Measurements from ENCODE around the gene UBR4.

UBR4 gene

GRCh38 chr1:19073311-19074186, 136.5 kb downstream of the UBR4 start:
- TF ChIP-seq, protein P1, sequence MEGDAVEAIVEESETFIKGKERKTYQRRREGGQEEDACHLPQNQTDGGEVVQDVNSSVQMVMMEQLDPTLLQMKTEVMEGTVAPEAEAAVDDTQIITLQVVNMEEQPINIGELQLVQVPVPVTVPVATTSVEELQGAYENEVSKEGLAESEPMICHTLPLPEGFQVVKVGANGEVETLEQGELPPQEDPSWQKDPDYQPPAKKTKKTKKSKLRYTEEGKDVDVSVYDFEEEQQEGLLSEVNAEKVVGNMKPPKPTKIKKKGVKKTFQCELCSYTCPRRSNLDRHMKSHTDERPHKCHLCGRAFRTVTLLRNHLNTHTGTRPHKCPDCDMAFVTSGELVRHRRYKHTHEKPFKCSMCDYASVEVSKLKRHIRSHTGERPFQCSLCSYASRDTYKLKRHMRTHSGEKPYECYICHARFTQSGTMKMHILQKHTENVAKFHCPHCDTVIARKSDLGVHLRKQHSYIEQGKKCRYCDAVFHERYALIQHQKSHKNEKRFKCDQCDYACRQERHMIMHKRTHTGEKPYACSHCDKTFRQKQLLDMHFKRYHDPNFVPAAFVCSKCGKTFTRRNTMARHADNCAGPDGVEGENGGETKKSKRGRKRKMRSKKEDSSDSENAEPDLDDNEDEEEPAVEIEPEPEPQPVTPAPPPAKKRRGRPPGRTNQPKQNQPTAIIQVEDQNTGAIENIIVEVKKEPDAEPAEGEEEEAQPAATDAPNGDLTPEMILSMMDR (IDR thresholded peaks at IDR 0.05; ENCODE audit: low read depth, low read length, missing control alignments): no peak
- DNase-seq (ENCODE audit: low read depth): peak; percentile 33
- no peak overlapping the region for H3K4me3 ChIP-seq (ENCODE audit: low read depth, low read length)
- in situ Hi-C loops (cut with HindIII; ENCODE audit: low sequenced_read_pairs): no loop called here

GRCh38 chr1:19072285-19072981, 137.6 kb downstream of the UBR4 start:
- DNase-seq (ENCODE audit: low read depth): no peak
- H3K4me3 ChIP-seq (ENCODE audit: low read depth, low read length): no peak overlapping the region
- in situ Hi-C loops (cut with HindIII; ENCODE audit: low sequenced_read_pairs): no loop called here
- TF ChIP-seq, protein P1 (IDR thresholded peaks at IDR 0.05; ENCODE audit: low read depth, low read length, missing control alignments): no peak

DNA sequence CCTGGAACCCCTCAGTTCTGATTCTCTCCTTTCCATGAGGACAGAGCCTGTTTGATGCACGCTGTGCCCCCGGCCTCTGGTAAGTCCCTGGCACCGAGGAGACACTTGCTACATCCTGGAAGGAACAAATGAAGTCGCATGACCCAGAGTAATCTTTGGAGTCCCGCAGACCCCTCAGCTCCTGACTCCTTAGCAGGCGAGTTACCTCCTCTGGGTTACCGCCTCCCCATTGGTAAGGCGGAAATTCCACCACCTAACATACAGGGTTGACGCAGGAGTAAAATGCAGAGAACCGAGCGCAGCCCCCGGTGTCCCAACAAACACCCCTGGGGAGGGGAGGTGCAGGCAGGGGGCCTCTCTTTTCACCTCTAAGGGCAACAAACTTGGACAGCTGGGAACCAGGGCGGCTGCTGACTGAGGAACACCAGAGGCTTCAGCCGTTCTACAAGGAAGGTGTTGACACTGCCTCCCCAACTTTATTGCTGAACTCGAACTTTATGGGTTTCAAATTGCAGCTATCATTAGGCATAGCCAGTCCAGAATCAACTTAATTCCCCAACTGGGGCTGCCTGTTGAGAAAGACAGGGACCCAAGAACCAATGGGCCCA, 138.3 kb downstream of the UBR4 start:
- no peak overlapping the region for H3K4me3 ChIP-seq (ENCODE audit: low read depth, low read length)
- DNase-seq (ENCODE audit: low read depth): no peak
- in situ Hi-C loops (cut with HindIII; ENCODE audit: low sequenced_read_pairs): no loop called here
- TF ChIP-seq, protein P1 (IDR thresholded peaks at IDR 0.05; ENCODE audit: low read depth, low read length, missing control alignments): no peak

GRCh38 chr1:19070891-19071621, 139.0 kb downstream of the UBR4 start:
- TF ChIP-seq, protein P1 (IDR thresholded peaks at IDR 0.05; ENCODE audit: low read depth, low read length, missing control alignments): no peak
- in situ Hi-C loops (cut with HindIII; ENCODE audit: low sequenced_read_pairs): no loop called here
- no peak for DNase-seq (ENCODE audit: low read depth)
- no peak overlapping the region for H3K4me3 ChIP-seq (ENCODE audit: low read depth, low read length)

DNA sequence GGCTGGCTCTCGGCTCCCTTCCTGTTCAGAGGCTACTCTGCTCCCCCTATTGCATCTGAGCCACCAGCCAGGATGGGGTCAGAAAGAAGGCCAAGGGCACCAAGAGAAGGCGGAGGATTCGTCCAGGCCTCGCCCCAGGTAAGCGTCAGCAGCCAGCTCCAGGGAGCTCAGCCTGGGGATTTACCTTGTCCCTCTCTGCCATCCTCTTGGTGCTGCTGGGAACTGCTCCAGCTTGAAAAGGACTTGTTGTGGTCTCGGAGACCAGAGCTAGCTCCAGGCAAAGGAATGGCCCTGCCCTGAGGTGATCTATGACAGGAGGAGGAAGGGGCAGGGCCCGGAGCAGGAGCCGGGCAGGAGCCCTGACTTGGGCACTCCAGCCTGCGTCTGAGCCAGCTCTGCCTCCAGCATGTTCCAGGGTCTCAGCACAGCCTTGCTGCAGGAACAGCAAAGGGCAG, 139.8 kb downstream of the UBR4 start:
- no peak for DNase-seq (ENCODE audit: low read depth)
- in situ Hi-C loops (cut with HindIII; ENCODE audit: low sequenced_read_pairs): no loop called here
- no peak overlapping the region for H3K4me3 ChIP-seq (ENCODE audit: low read depth, low read length)
- TF ChIP-seq, protein P1 (IDR thresholded peaks at IDR 0.05; ENCODE audit: low read depth, low read length, missing control alignments): no peak
